ENCODE data around the gene SLC6A12.

The SLC6A12 gene

DNA sequence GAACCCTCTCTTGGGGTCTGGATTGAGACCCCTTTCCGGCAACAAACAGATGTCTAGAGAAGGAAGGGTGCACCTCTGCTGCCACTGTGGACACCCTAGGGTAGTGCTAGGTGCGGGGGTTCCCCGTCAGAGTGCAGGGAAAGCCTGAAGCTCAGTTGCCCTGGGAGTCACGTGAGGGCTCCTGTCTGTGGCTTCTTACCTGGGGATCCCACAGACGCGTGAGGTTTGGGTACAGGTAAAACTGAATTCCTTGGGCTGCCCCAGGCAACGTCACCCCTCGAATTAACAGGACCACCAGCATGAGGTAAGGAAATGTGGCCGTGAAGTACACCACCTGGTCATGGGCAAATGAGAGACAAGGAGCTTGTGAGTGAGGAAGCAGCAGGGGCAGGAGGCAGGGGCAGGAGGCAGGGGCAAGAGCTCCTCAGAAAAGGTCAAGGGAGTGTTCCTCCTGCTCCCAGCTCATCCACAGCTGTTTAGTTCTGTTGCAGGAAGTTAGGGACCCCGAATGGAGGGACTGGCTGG, 21.0 kb upstream of the SLC6A12 start:
- TF ChIP-seq CSRNP3 (CRISPR knock-in tag; IDR thresholded peaks at IDR 0.05): no peak
- TF ChIP-seq CSDC2 (CRISPR knock-in tag; IDR thresholded peaks at IDR 0.05): no peak
- no peak for TF ChIP-seq OSR1 (CRISPR knock-in tag; IDR thresholded peaks at IDR 0.05)
- TF ChIP-seq ZFP30 (CRISPR knock-in tag; IDR thresholded peaks at IDR 0.05): no peak
- no peak for TF ChIP-seq ESRRG (CRISPR knock-in tag; IDR thresholded peaks at IDR 0.05)
- no peak for TF ChIP-seq BACH2 (CRISPR knock-in tag; IDR thresholded peaks at IDR 0.05; ENCODE audit: borderline replicate concordance)
- TF ChIP-seq ZFP3 (CRISPR knock-in tag; IDR thresholded peaks at IDR 0.05): no peak
- TF ChIP-seq ZNF8 (CRISPR knock-in tag; IDR thresholded peaks at IDR 0.05): no peak
- TF ChIP-seq ZNF70 (CRISPR knock-in tag; IDR thresholded peaks at IDR 0.05): no peak
- no peak for TF ChIP-seq ZNF565 (CRISPR knock-in tag; conservative IDR thresholded peaks at IDR 0.05; ENCODE audit: low read depth)
- TF ChIP-seq, protein P1, sequence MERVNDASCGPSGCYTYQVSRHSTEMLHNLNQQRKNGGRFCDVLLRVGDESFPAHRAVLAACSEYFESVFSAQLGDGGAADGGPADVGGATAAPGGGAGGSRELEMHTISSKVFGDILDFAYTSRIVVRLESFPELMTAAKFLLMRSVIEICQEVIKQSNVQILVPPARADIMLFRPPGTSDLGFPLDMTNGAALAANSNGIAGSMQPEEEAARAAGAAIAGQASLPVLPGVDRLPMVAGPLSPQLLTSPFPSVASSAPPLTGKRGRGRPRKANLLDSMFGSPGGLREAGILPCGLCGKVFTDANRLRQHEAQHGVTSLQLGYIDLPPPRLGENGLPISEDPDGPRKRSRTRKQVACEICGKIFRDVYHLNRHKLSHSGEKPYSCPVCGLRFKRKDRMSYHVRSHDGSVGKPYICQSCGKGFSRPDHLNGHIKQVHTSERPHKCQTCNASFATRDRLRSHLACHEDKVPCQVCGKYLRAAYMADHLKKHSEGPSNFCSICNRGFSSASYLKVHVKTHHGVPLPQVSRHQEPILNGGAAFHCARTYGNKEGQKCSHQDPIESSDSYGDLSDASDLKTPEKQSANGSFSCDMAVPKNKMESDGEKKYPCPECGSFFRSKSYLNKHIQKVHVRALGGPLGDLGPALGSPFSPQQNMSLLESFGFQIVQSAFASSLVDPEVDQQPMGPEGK (CRISPR knock-in tag; IDR thresholded peaks at IDR 0.05; ENCODE audit: borderline replicate concordance): no peak
- no peak for TF ChIP-seq ZC3H10 (CRISPR knock-in tag; IDR thresholded peaks at IDR 0.05)
- TF ChIP-seq SNAI2 (CRISPR knock-in tag; IDR thresholded peaks at IDR 0.05): no peak
- no peak for ATAC-seq

DNA sequence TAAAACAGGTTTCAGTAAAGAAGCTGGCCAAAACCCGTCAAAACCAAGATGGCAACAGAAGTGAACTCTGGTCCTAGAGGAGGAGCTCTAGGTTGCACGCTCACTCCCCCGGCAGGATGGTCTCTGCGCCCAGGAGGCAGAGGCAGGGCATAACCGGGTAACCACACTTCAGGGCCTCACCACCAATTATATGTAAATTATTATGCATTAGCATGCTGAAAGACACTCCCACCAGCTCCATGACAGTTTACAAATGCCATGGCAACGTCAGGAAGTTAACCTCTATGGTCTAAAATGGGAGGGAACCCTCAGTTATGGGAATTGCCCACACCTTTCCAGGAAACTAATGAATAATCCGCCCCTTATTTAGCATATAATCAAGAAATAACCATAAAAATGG, 20.1 kb upstream of the SLC6A12 start:
- no peak for TF ChIP-seq ESRRG (CRISPR knock-in tag; IDR thresholded peaks at IDR 0.05)
- TF ChIP-seq, protein P2, sequence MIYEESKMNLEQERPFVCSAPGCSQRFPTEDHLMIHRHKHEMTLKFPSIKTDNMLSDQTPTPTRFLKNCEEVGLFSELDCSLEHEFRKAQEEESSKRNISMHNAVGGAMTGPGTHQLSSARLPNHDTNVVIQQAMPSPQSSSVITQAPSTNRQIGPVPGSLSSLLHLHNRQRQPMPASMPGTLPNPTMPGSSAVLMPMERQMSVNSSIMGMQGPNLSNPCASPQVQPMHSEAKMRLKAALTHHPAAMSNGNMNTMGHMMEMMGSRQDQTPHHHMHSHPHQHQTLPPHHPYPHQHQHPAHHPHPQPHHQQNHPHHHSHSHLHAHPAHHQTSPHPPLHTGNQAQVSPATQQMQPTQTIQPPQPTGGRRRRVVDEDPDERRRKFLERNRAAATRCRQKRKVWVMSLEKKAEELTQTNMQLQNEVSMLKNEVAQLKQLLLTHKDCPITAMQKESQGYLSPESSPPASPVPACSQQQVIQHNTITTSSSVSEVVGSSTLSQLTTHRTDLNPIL (CRISPR knock-in tag; IDR thresholded peaks at IDR 0.05; ENCODE audit: low read depth): no peak
- TF ChIP-seq TSHZ2 (CRISPR knock-in tag; IDR thresholded peaks at IDR 0.05): no peak
- no peak for TF ChIP-seq ZFP3 (CRISPR knock-in tag; IDR thresholded peaks at IDR 0.05)
- TF ChIP-seq ZC3H10 (CRISPR knock-in tag; IDR thresholded peaks at IDR 0.05): no peak
- no peak for TF ChIP-seq ZFP30 (CRISPR knock-in tag; IDR thresholded peaks at IDR 0.05)
- TF ChIP-seq, protein P1 (CRISPR knock-in tag; IDR thresholded peaks at IDR 0.05; ENCODE audit: borderline replicate concordance): no peak
- TF ChIP-seq TCF4 (CRISPR knock-in tag; IDR thresholded peaks at IDR 0.05; ENCODE audit: borderline replicate concordance): no peak
- TF ChIP-seq CSRNP3 (CRISPR knock-in tag; IDR thresholded peaks at IDR 0.05): no peak
- TF ChIP-seq ZNF8 (CRISPR knock-in tag; IDR thresholded peaks at IDR 0.05): no peak
- TF ChIP-seq PPARA (CRISPR knock-in tag; IDR thresholded peaks at IDR 0.05; ENCODE audit: borderline replicate concordance): no peak
- no peak for TF ChIP-seq GLIS3 (CRISPR knock-in tag; IDR thresholded peaks at IDR 0.05)
- no peak for TF ChIP-seq ZNF70 (CRISPR knock-in tag; IDR thresholded peaks at IDR 0.05)
- TF ChIP-seq ISL1 (CRISPR knock-in tag; IDR thresholded peaks at IDR 0.05): no peak
- TF ChIP-seq TOX (CRISPR knock-in tag; IDR thresholded peaks at IDR 0.05; ENCODE audit: borderline replicate concordance): no peak
- no peak for TF ChIP-seq BACH2 (CRISPR knock-in tag; IDR thresholded peaks at IDR 0.05; ENCODE audit: borderline replicate concordance)
- TF ChIP-seq ARNTL (CRISPR knock-in tag; IDR thresholded peaks at IDR 0.05; ENCODE audit: borderline replicate concordance, low read depth): no peak
- TF ChIP-seq CSDC2 (CRISPR knock-in tag; IDR thresholded peaks at IDR 0.05): no peak
- ATAC-seq: no peak
